GM12872 (cell line): ENCODE measurements around the gene STXBP5L.

ENCODE experiments used
- CTCF ChIP-seq: IDR thresholded peaks from 3 replicates; pipeline ENCODE4 v1.5.1; 2011; ENCODE audit warnings: low read depth, mild to moderate bottlenecking, low read length, moderate library complexity; ENCODE audit not compliant: insufficient read depth

STXBP5L gene

GRCh38 chr3:121463745-121464144, 555.7 kb downstream of the STXBP5L start:
- TF ChIP-seq CTCF, result no peak

GRCh38 chr3:121467085-121467484, 559.1 kb downstream of the STXBP5L start:
- TF ChIP-seq CTCF, result no peak

DNA sequence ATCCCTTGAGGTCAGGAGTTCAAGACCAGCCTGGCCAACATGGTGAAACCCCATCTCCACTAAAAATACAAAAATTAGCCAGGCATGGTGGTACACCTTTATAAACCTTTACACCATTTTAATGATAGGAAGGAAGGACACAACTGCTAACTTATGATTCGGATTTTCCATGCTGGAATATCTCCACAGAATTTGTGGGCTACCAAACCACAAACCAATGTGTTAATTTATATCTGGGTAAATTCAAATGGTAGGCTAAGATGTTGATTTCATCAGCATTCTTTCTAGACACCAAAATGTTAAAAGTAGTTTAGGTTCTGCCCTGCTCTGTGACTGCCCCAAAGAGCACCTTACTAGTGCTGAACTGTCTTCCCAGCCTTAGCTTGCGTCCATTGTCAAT, 565.0 kb downstream of the STXBP5L start:
- TF ChIP-seq CTCF, result no peak
